ENCODE measurements around the gene GRIA1. TPM values are rescaled to one million over a fixed set of nuclear protein-coding genes. Genes with fewer than 3 reads are reported as not detected.

Gene GRIA1
- total and polyA plus RNA-seq, 9 donors: 0.11 to 1.4 (median 0.34) TPM; not detected in 2

DNA sequence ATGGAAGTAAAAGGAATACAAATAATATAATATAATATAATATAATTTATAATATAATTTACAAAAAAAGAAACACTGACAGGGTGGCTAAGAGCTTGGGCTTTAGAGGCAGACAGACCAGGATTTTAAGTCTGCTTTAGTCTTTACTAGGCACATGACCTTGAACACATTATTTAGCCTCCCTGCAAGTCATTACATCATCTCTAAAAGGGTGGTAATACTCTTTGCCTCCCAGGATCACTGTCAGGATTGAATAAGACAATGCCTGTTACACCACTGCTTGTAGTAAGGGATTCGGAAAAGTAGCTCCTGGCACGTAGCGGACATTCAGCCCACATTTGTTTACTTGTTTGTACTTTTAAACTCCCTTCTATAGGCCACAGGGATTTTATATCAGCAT, 199.8 kb downstream of the GRIA1 start:
- intact Hi-C loops (cut with DNase I): no loop called here
- Histone ChIP-seq H3K9me3 (no peaks in the 10 kb centered on the region), H3K4me1 (ENCODE audit: insufficient read depth) (no peaks in the 10 kb centered on the region), H3K27ac (no peak overlapping the region), H3K36me3 (no peaks in the 10 kb centered on the region), H3K4me3 (no peak overlapping the region), H3K27me3 (no peaks in the 10 kb centered on the region)
- WGBS, 3 donors: 24 to 43% (median 29%) methylated on average over 3 of the region's 3 CpGs
- TF ChIP-seq, protein P1, sequence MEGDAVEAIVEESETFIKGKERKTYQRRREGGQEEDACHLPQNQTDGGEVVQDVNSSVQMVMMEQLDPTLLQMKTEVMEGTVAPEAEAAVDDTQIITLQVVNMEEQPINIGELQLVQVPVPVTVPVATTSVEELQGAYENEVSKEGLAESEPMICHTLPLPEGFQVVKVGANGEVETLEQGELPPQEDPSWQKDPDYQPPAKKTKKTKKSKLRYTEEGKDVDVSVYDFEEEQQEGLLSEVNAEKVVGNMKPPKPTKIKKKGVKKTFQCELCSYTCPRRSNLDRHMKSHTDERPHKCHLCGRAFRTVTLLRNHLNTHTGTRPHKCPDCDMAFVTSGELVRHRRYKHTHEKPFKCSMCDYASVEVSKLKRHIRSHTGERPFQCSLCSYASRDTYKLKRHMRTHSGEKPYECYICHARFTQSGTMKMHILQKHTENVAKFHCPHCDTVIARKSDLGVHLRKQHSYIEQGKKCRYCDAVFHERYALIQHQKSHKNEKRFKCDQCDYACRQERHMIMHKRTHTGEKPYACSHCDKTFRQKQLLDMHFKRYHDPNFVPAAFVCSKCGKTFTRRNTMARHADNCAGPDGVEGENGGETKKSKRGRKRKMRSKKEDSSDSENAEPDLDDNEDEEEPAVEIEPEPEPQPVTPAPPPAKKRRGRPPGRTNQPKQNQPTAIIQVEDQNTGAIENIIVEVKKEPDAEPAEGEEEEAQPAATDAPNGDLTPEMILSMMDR (IDR thresholded peaks at IDR 0.05): no peak
- TF ChIP-seq EP300 (IDR thresholded peaks at IDR 0.05): no peak
- TF ChIP-seq POLR2A (IDR thresholded peaks at IDR 0.05): no peak
- no peak for DNase-seq

DNA sequence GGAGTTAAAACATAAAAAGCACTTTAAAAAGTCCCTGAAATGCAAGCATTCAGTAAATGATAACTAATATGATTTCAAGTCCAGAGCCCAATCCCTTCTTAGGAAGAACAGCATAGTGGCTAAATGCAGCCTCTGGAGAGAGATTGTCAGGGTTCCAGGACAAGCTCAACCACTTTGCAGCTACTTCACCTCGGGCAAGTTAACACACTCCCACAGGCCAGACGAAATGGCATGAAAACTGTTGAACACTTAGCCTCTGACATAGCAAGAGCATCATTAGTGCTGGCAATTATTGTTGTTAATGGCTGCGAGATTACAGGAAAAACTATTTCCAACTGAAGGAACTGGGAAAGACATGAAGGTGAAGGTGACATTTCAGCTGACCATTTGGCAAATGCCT, 205.8 kb downstream of the GRIA1 start:
- Histone ChIP-seq H3K4me3 (no peak overlapping the region), H3K4me1 (ENCODE audit: insufficient read depth) (no peaks in the 10 kb centered on the region), H3K27me3 (no peaks in the 10 kb centered on the region), H3K36me3 (no peaks in the 10 kb centered on the region), H3K27ac (no peak overlapping the region), H3K9me3 (no peaks in the 10 kb centered on the region)
- 24 to 41% (median 26%) methylated on average over 3 of the region's 3 CpGs for WGBS, 3 donors
- intact Hi-C loops (cut with DNase I): no loop called here
- no peak for TF ChIP-seq EP300 (IDR thresholded peaks at IDR 0.05)
- TF ChIP-seq, protein P1 (IDR thresholded peaks at IDR 0.05): no peak
- TF ChIP-seq POLR2A (IDR thresholded peaks at IDR 0.05): no peak
- DNase-seq: no peak

DNA sequence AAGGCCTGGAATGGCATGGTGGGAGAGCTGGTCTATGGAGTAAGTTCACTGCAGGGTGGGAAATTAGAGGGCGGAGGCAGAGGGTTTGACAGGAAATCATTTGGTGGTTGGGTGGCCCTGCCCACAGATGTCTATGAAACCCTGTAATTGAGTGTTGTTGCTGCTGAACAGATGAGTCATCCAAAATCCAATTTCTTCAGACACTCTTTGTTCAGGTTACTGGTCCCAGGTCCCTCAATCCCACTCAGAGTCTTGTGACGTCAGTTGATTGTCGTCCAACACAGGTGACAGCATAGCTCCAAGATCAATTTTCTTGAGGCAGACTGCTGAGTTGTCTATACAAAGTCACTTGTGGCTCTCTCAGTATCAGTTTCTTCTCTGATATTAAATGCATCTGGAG, 208.6 kb downstream of the GRIA1 start:
- TF ChIP-seq, protein P1 (IDR thresholded peaks at IDR 0.05): no peak
- TF ChIP-seq EP300 (IDR thresholded peaks at IDR 0.05) (no peak), POLR2A (IDR thresholded peaks at IDR 0.05) (no peak)
- DNase-seq: no peak
- Histone ChIP-seq H3K36me3 (no peaks in the 10 kb centered on the region), H3K27ac (no peak overlapping the region), H3K4me1 (ENCODE audit: insufficient read depth) (no peaks in the 10 kb centered on the region), H3K4me3 (no peak overlapping the region), H3K27me3 (no peaks in the 10 kb centered on the region), H3K9me3 (no peaks in the 10 kb centered on the region)
- intact Hi-C loops (cut with DNase I): no loop called here
- 78 to 91% (median 88%) methylated on average over 3 of the region's 3 CpGs for whole genome bisulfite sequencing, 3 donors

DNA sequence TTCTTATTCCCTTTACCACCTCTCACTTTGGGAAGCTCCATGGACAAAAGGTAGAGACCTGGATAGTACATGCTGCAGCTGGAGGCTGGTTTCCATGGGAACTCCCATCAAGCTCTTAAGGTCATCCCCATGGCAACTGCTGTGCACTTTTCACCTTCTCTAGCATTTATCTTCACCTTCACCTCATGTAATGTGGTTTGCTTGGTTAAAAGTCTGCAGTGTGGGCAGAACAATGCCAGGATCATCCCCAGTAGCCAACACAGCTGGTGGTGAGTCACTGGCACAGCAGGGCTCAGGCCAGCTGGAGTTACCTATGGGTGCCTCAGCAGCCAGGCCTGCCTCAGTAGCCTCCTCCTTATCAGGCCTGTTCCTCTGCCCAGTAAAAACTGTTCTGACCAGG, 210.5 kb downstream of the GRIA1 start:
- TF ChIP-seq, protein P1 (IDR thresholded peaks at IDR 0.05): no peak
- no peak for TF ChIP-seq POLR2A (IDR thresholded peaks at IDR 0.05)
- no peak for TF ChIP-seq EP300 (IDR thresholded peaks at IDR 0.05)
- Histone ChIP-seq H3K27me3 (no peaks in the 10 kb centered on the region), H3K4me1 (ENCODE audit: insufficient read depth) (no peaks in the 10 kb centered on the region), H3K27ac (no peak overlapping the region), H3K9me3 (no peaks in the 10 kb centered on the region), H3K4me3 (no peak overlapping the region), H3K36me3 (no peaks in the 10 kb centered on the region)
- DNase-seq: no peak
- intact Hi-C loops (cut with DNase I): no loop called here

DNA sequence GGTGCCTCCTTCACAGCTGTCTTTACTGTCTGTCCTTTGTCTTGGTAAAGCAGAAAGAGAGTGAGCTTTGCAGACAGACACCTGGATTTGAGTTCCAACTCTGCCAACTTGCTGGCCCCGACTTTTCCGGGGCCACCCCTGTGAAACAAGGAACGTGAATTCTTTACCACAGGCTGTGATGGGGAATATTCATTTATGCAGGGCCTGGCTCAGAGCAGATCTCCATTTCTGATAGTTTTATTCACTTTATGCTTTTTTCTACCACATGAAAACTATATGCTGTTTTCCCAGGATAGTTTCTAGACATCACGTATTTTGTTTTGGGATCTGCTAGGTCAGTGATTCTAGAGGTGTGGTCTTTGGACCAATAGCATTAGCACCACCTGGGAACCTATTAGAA, 211.8 kb downstream of the GRIA1 start:
- Histone ChIP-seq H3K4me3 (no peak overlapping the region), H3K27ac (no peak overlapping the region), H3K27me3 (no peaks in the 10 kb centered on the region), H3K9me3 (no peaks in the 10 kb centered on the region), H3K36me3 (no peaks in the 10 kb centered on the region), H3K4me1 (ENCODE audit: insufficient read depth) (no peaks in the 10 kb centered on the region)
- TF ChIP-seq EP300 (IDR thresholded peaks at IDR 0.05): no peak
- TF ChIP-seq POLR2A (IDR thresholded peaks at IDR 0.05): no peak
- TF ChIP-seq, protein P1 (IDR thresholded peaks at IDR 0.05): no peak
- 78 to 85% (median 83%) methylated on average over 4 of the region's 4 CpGs for WGBS, 3 donors
- no peak for DNase-seq
- intact Hi-C loops (cut with DNase I): no loop called here
